ENCODE data around the gene C9orf85. TPM values are rescaled to one million over a fixed set of nuclear protein-coding genes. Genes with fewer than 3 reads are reported as not detected.

C9orf85 gene
- total and polyA plus RNA-seq, 3 donors from 2014 or later = 8.0 to 14.4 (median 11.8) TPM

DNA sequence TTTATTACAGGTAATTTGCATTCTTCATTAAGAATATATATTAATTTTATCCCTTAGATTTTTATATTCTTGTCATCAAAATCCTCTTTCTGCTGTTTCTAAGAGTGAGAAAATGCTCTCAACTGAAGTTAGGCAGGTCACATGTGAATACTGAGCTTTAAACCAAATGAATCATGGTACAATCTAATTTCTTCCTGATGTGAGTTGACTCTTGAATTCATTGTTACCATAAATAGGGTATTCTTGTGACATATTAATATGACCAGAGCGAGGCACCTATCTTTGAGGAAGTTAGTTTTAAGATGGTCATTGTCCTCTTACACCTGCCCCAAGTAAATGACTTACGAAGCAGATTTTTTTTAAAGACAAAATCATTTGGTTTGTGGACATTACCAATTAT, 17.4 kb downstream of the C9orf85 start:
- Histone ChIP-seq H3K27me3 (no peaks in the 10 kb centered on the region), H3K36me3 (ENCODE audit: low read depth, missing control alignments) (no peaks in the 10 kb centered on the region), H3K4me1 (no peaks in the 10 kb centered on the region), H3K9me3 (no peaks in the 10 kb centered on the region), H3K27ac (no peak overlapping the region), H3K4me3 (no peak overlapping the region)
- TF ChIP-seq, protein P1, sequence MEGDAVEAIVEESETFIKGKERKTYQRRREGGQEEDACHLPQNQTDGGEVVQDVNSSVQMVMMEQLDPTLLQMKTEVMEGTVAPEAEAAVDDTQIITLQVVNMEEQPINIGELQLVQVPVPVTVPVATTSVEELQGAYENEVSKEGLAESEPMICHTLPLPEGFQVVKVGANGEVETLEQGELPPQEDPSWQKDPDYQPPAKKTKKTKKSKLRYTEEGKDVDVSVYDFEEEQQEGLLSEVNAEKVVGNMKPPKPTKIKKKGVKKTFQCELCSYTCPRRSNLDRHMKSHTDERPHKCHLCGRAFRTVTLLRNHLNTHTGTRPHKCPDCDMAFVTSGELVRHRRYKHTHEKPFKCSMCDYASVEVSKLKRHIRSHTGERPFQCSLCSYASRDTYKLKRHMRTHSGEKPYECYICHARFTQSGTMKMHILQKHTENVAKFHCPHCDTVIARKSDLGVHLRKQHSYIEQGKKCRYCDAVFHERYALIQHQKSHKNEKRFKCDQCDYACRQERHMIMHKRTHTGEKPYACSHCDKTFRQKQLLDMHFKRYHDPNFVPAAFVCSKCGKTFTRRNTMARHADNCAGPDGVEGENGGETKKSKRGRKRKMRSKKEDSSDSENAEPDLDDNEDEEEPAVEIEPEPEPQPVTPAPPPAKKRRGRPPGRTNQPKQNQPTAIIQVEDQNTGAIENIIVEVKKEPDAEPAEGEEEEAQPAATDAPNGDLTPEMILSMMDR (IDR thresholded peaks at IDR 0.05) = no peak
- TF ChIP-seq POLR2A (IDR thresholded peaks at IDR 0.05) = no peak
- DNase-seq = no peak
- WGBS, 2 donors = 92% methylated on average over 2 of the region's 2 CpGs
- intact Hi-C loops (cut with DNase I; ENCODE audit: low total_unique reads) = no loop called here

DNA sequence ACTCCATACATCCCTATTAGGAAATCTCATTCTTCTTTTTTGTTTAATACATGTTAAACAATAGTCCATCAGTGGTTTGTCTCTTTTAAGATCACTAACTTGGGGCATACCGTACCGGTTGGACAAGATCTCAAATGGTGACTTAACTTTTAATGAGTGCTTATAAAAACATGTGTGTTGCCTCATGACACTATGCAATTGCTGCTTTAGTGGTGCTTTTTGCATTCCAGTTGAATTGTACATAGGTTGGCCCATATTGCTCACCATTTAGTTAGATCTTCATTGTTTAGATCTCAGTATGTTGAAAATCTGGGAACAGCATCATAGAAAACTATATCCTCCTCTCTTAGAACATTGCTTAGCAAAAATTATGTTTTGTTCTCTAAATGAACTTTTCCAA, 17.8 kb downstream of the C9orf85 start:
- Histone ChIP-seq H3K36me3 (ENCODE audit: low read depth, missing control alignments) (no peaks in the 10 kb centered on the region), H3K27ac (no peak overlapping the region), H3K27me3 (no peaks in the 10 kb centered on the region), H3K4me3 (no peak overlapping the region), H3K4me1 (no peaks in the 10 kb centered on the region), H3K9me3 (no peaks in the 10 kb centered on the region)
- intact Hi-C loops (cut with DNase I; ENCODE audit: low total_unique reads) = no loop called here
- DNase-seq = no peak
- TF ChIP-seq, protein P1 (IDR thresholded peaks at IDR 0.05) = no peak
- TF ChIP-seq POLR2A (IDR thresholded peaks at IDR 0.05) = no peak
- WGBS, 2 donors = 93 to 95% methylated on average over 2 of the region's 2 CpGs

DNA sequence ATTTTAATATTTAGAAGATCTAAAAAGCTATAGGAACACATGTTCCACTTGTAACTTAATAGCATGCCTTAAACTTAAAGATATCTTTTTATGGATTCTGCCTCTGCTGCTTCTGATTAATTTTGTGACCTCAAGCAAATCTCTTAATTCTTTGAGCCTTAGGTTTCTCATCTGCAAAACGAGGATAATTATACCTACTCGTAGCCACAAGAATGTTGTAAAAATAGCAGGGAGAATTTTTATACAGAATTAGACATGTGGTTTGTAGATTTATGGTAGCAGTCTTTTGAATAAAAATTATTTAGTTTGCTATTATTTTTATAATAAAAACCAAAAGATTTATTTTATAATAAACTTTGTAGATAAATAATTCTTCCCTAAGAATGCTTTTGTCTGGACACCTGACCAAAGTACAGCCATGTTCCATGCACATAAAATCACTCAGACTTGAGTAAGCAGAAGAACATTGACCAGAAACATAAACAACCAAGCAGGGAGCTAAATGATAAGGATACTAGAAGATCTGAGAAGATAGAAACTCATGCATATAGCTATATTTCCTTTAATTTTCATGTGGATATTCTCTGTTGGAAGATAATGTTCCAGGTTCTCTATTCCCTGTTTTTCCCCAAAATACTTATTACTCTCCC, 18.5 kb downstream of the C9orf85 start:
- DNase-seq = no peak

DNA sequence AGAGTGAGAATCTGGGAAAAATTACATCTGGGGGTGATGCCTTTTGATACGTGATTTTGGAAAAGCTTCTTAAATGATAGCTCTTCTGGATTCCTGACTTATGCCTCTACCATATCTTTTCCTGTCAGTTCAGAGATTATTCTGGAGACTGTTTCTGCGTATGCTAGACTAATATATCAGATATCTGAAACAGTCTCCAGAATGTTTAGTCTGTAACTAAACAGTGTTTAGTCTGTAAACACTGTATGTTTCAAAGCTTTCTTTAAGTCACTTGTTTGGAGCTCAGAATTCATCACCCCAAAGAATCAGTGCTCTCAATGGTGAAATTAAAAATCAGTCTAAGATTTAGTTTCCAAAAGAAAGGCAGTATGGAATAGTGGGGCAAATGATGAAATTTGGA, 19.7 kb downstream of the C9orf85 start:
- H3K4me3 ChIP-seq = no peak overlapping the region
- TF ChIP-seq, protein P1 (IDR thresholded peaks at IDR 0.05) = no peak
- TF ChIP-seq POLR2A (IDR thresholded peaks at IDR 0.05) = no peak
- no peak overlapping the region for H3K27ac ChIP-seq
- no peak for DNase-seq
- H3K27me3 ChIP-seq = no peaks in the 10 kb centered on the region
- H3K9me3 ChIP-seq = no peaks in the 10 kb centered on the region
- H3K4me1 ChIP-seq = no peaks in the 10 kb centered on the region
- intact Hi-C loops (cut with DNase I; ENCODE audit: low total_unique reads) = no loop called here
- 84 to 94% methylated on average over 2 of the region's 2 CpGs for whole genome bisulfite sequencing, 2 donors
- H3K36me3 ChIP-seq (ENCODE audit: low read depth, missing control alignments) = no peaks in the 10 kb centered on the region

More for the DNA sequence above, 18.5 kb downstream of the C9orf85 start:
- intact Hi-C loops (cut with DNase I; ENCODE audit: low total_unique reads) = no loop called here
- no peaks in the 10 kb centered on the region for H3K36me3 ChIP-seq (ENCODE audit: low read depth, missing control alignments)
- H3K4me1 ChIP-seq = no peaks in the 10 kb centered on the region
- H3K4me3 ChIP-seq = no peak overlapping the region
- no peak overlapping the region for H3K27ac ChIP-seq
- no peak for TF ChIP-seq POLR2A (IDR thresholded peaks at IDR 0.05)
- TF ChIP-seq, protein P1 (IDR thresholded peaks at IDR 0.05) = no peak
- WGBS, 2 donors = 81 to 87% methylated on average over 2 of the region's 2 CpGs
- H3K27me3 ChIP-seq = no peaks in the 10 kb centered on the region
- H3K9me3 ChIP-seq = no peaks in the 10 kb centered on the region

DNA sequence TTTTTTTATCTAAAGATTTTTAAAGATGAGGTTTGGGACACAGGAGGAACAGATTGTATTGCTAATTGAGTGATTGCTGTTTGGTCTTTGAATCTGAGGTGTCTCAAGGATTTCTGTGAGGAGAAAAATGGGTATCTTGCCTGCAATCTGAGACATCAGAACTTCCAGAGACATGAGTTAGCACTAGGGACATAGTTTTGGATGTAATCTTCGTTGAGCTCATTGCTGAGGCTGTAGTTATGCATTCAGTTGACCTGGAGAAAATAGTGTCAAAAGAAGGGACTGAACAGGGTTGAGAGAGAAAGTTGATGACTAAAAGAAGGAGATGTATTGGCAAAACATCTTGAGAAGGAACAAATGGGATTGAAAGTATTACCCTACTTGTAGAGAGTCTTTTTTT, 24.6 kb downstream of the C9orf85 start:
- Histone ChIP-seq H3K27me3 (no peaks in the 10 kb centered on the region), H3K36me3 (ENCODE audit: low read depth, missing control alignments) (no peaks in the 10 kb centered on the region), H3K9me3 (no peaks in the 10 kb centered on the region), H3K4me3 (no peak overlapping the region), H3K27ac (no peak overlapping the region), H3K4me1 (no peaks in the 10 kb centered on the region)
- no peak for DNase-seq
- TF ChIP-seq, protein P1 (IDR thresholded peaks at IDR 0.05) = no peak
- TF ChIP-seq POLR2A (IDR thresholded peaks at IDR 0.05) = no peak
- intact Hi-C loops (cut with DNase I; ENCODE audit: low total_unique reads) = no loop called here
- 53 to 66% methylated on average over 1 of the region's 1 CpG for WGBS, 2 donors

Data from testis (tissue), 3 donors.